Limb (tissue), 2 donors: ENCODE data around the gene LAMP2.

Source experiments
- DNase-seq, 2 donors: peaks; one replicate each; pipeline ENCODE4 v3.0.0-alpha.2; 2016; ENCODE audit errors: extremely low spot score in 2 of 2

Gene LAMP2

GRCh38 chrX:120457766-120458180, 11.3 kb downstream of the LAMP2 start:
- DNase-seq: peak in 1 of 2 donors; percentile 27

GRCh38 chrX:120456973-120457372, 12.1 kb downstream of the LAMP2 start:
- DNase-seq: no peak

- DNase-seq: no peak
These were observed 15.1 kb downstream of the LAMP2 start for GRCh38 chrX:120453985-120454384.

GRCh38 chrX:120452131-120452530, 17.0 kb downstream of the LAMP2 start:
- DNase-seq: peak; percentile 35 to 49

GRCh38 chrX:120450163-120450562, 18.9 kb downstream of the LAMP2 start:
- DNase-seq: no peak

- no peak for DNase-seq
These were observed 22.6 kb downstream of the LAMP2 start for GRCh38 chrX:120446498-120446897.

- no peak for DNase-seq
These were observed 29.2 kb downstream of the LAMP2 start for GRCh38 chrX:120439921-120440320.

- no peak for DNase-seq
These were observed 39.1 kb downstream of the LAMP2 start for GRCh38 chrX:120429776-120430540.

GRCh38 chrX:120428309-120428708, 40.8 kb downstream of the LAMP2 start:
- no peak for DNase-seq

- DNase-seq: no peak
These were observed 42.5 kb downstream of the LAMP2 start for GRCh38 chrX:120426599-120426998.

GRCh38 chrX:120419463-120419862, 49.6 kb downstream of the LAMP2 start:
- no peak for DNase-seq

- no peak for DNase-seq
These were observed 60.9 kb downstream of the LAMP2 start for GRCh38 chrX:120408168-120408567.

GRCh38 chrX:120406638-120407037, 62.5 kb downstream of the LAMP2 start:
- no peak for DNase-seq

GRCh38 chrX:120402369-120402768, 66.7 kb downstream of the LAMP2 start:
- no peak for DNase-seq

GRCh38 chrX:120401301-120401700, 67.8 kb downstream of the LAMP2 start:
- DNase-seq: no peak

- DNase-seq: no peak
These were observed 88.4 kb downstream of the LAMP2 start for GRCh38 chrX:120380699-120381098.

- no peak for DNase-seq
These were observed 89.0 kb downstream of the LAMP2 start for GRCh38 chrX:120379937-120380681.

- DNase-seq: no peak
These were observed 90.5 kb downstream of the LAMP2 start for GRCh38 chrX:120378570-120378969.
